ENCODE data around the gene FRMD7.

The FRMD7 gene

GRCh38 chrX:132144061-132144460 is 16.2 kb upstream of the FRMD7 start:
- Histone ChIP-seq H3K27me3 (ENCODE audit: insufficient read depth, low read length, poor library complexity, severe bottlenecking) (no peaks in the 10 kb centered on the region), H3K9me2 (replicated peaks; ENCODE audit: low read depth, low read length) (no peaks in the 10 kb centered on the region)
- no peak for TF ChIP-seq EZH2phosphoT487 (IDR thresholded peaks at IDR 0.05; ENCODE audit: borderline replicate concordance)
- TF ChIP-seq, protein P1, sequence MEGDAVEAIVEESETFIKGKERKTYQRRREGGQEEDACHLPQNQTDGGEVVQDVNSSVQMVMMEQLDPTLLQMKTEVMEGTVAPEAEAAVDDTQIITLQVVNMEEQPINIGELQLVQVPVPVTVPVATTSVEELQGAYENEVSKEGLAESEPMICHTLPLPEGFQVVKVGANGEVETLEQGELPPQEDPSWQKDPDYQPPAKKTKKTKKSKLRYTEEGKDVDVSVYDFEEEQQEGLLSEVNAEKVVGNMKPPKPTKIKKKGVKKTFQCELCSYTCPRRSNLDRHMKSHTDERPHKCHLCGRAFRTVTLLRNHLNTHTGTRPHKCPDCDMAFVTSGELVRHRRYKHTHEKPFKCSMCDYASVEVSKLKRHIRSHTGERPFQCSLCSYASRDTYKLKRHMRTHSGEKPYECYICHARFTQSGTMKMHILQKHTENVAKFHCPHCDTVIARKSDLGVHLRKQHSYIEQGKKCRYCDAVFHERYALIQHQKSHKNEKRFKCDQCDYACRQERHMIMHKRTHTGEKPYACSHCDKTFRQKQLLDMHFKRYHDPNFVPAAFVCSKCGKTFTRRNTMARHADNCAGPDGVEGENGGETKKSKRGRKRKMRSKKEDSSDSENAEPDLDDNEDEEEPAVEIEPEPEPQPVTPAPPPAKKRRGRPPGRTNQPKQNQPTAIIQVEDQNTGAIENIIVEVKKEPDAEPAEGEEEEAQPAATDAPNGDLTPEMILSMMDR (conservative IDR thresholded peaks at IDR 0.05; ENCODE audit: low read length), result no peak

GRCh38 chrX:132125906-132126305 is 1.9 kb downstream of the FRMD7 start:
- Histone ChIP-seq H3K9me3 (ENCODE audit: insufficient read depth, low read depth, low read length) (no peaks in the 10 kb centered on the region), H3K36me3 (ENCODE audit: insufficient read depth, low read length) (no peaks in the 10 kb centered on the region), H2AFZ (ENCODE audit: low read length) (no peak overlapping the region), H3K4me1 (ENCODE audit: insufficient read depth, low read length, poor library complexity, severe bottlenecking) (no peaks in the 10 kb centered on the region), H3K9ac (ENCODE audit: low read depth, low read length, poor library complexity, severe bottlenecking) (no peak overlapping the region), H3K4me2 (ENCODE audit: low read depth, low read length, poor library complexity, severe bottlenecking) (no peak overlapping the region), H3K27me3 (ENCODE audit: insufficient read depth, low read length, poor library complexity, severe bottlenecking) (no peaks in the 10 kb centered on the region), H3K79me2 (ENCODE audit: insufficient read depth, low read length) (no peaks in the 10 kb centered on the region), H4K20me1 (ENCODE audit: insufficient read depth, low read length, poor library complexity, severe bottlenecking) (no peaks in the 10 kb centered on the region), H3F3A (ENCODE audit: low read depth) (no peaks in the 10 kb centered on the region), H3K4me3 (ENCODE audit: low read length, poor library complexity, severe bottlenecking) (no peak overlapping the region), H3K9me2 (replicated peaks; ENCODE audit: low read depth, low read length) (no peaks in the 10 kb centered on the region)
- TF ChIP-seq, protein P1 (conservative IDR thresholded peaks at IDR 0.05; ENCODE audit: low read length), result no peak
- TF ChIP-seq EZH2phosphoT487 (IDR thresholded peaks at IDR 0.05; ENCODE audit: borderline replicate concordance), result no peak

More at GRCh38 chrX:132144061-132144460, 16.2 kb upstream of the FRMD7 start:
- no peaks in the 10 kb centered on the region for H3F3A ChIP-seq (ENCODE audit: low read depth)
- no peak overlapping the region for H2AFZ ChIP-seq (ENCODE audit: low read length)
- H3K4me3 ChIP-seq (ENCODE audit: low read length, poor library complexity, severe bottlenecking), result no peak overlapping the region
- no peaks in the 10 kb centered on the region for H3K36me3 ChIP-seq (ENCODE audit: insufficient read depth, low read length)
- no peaks in the 10 kb centered on the region for H3K4me1 ChIP-seq (ENCODE audit: insufficient read depth, low read length, poor library complexity, severe bottlenecking)
- H3K9me3 ChIP-seq (ENCODE audit: insufficient read depth, low read depth, low read length), result no peaks in the 10 kb centered on the region
- no peaks in the 10 kb centered on the region for H3K79me2 ChIP-seq (ENCODE audit: insufficient read depth, low read length)
- H3K4me2 ChIP-seq (ENCODE audit: low read depth, low read length, poor library complexity, severe bottlenecking), result no peak overlapping the region
- H4K20me1 ChIP-seq (ENCODE audit: insufficient read depth, low read length, poor library complexity, severe bottlenecking), result no peaks in the 10 kb centered on the region
- H3K9ac ChIP-seq (ENCODE audit: low read depth, low read length, poor library complexity, severe bottlenecking), result no peak overlapping the region

DNA sequence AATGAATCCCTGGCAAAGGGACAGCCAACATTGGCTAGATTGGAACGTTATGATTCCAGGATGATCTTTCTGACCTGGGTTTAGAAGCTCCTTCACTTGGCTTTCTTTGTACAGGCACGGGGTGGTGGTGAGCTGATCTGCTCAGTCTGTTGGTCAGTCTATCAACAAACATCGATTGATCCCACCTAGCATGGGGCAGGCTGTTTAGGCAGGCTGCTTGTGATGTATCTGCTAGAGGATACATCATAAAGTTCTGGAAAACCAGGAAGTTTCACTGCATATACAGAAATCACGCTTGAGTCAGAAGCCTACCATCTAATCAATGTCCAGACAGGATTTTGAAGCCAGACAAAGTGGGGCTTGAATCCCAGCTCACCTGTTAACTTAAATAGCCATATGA is 6.9 kb downstream of the FRMD7 start:
- H3K4me1 ChIP-seq (ENCODE audit: insufficient read depth, low read length, poor library complexity, severe bottlenecking), result no peaks in the 10 kb centered on the region
- no peaks in the 10 kb centered on the region for H3F3A ChIP-seq (ENCODE audit: low read depth)
- no peak overlapping the region for H3K9ac ChIP-seq (ENCODE audit: low read depth, low read length, poor library complexity, severe bottlenecking)
- no peak overlapping the region for H2AFZ ChIP-seq (ENCODE audit: low read length)
- H3K79me2 ChIP-seq (ENCODE audit: insufficient read depth, low read length), result no peaks in the 10 kb centered on the region
- H3K9me3 ChIP-seq (ENCODE audit: insufficient read depth, low read depth, low read length), result no peaks in the 10 kb centered on the region
- no peaks in the 10 kb centered on the region for H3K27me3 ChIP-seq (ENCODE audit: insufficient read depth, low read length, poor library complexity, severe bottlenecking)
- H3K4me3 ChIP-seq (ENCODE audit: low read length, poor library complexity, severe bottlenecking), result no peak overlapping the region
- no peaks in the 10 kb centered on the region for H3K9me2 ChIP-seq (replicated peaks; ENCODE audit: low read depth, low read length)
- no peaks in the 10 kb centered on the region for H4K20me1 ChIP-seq (ENCODE audit: insufficient read depth, low read length, poor library complexity, severe bottlenecking)
- TF ChIP-seq EZH2phosphoT487 (IDR thresholded peaks at IDR 0.05; ENCODE audit: borderline replicate concordance), result no peak
- TF ChIP-seq, protein P1 (conservative IDR thresholded peaks at IDR 0.05; ENCODE audit: low read length), result no peak
- H3K36me3 ChIP-seq (ENCODE audit: insufficient read depth, low read length), result no peaks in the 10 kb centered on the region
- no peak overlapping the region for H3K4me2 ChIP-seq (ENCODE audit: low read depth, low read length, poor library complexity, severe bottlenecking)
